Myocyte (in vitro differentiated cells): ENCODE data around the gene RAB5IF. TPM values are rescaled to one million over a fixed set of nuclear protein-coding genes. Genes with fewer than 3 reads are reported as not detected.
"Not testable (repeated sequence)": the region's sequence is repeated elsewhere in the genome, so short reads cannot be mapped to it uniquely, and the experiment has no call there.

Experiments used
- DNase-seq: peaks from one replicate; pipeline ENCODE4 v3.0.0-alpha.2; 2012; ENCODE audit warnings: low read depth
- total RNA-seq: library from RNA; depleted of rRNA; stranded (reverse); fragments of >200 nt; gene quantifications from 2 replicates; pipeline ENCODE4 v1.2.3, GENCODE V29; 2014

Gene RAB5IF
- total RNA-seq, 1 donor from 2014 or later: 107 TPM

DNA sequence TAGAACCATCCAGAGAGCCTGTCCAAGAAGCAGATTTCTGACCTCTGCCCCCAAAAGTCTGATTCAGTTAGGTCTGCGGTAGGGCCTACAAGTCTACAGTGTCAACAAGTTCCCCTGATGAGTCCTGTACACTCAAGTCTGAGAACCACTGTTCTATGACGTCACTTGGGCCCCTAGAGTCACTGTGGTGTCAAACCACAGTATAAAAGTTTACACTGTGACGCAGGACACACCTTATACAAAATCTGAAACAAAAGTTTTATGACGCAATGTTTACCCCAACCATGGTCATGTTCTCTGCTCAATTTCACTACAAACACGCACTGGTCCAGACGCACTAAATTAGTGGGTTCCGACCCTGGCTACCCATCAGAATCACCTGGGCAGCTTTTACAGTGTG lies 22.5 kb downstream of the RAB5IF start:
- DNase-seq: no peak

DNA sequence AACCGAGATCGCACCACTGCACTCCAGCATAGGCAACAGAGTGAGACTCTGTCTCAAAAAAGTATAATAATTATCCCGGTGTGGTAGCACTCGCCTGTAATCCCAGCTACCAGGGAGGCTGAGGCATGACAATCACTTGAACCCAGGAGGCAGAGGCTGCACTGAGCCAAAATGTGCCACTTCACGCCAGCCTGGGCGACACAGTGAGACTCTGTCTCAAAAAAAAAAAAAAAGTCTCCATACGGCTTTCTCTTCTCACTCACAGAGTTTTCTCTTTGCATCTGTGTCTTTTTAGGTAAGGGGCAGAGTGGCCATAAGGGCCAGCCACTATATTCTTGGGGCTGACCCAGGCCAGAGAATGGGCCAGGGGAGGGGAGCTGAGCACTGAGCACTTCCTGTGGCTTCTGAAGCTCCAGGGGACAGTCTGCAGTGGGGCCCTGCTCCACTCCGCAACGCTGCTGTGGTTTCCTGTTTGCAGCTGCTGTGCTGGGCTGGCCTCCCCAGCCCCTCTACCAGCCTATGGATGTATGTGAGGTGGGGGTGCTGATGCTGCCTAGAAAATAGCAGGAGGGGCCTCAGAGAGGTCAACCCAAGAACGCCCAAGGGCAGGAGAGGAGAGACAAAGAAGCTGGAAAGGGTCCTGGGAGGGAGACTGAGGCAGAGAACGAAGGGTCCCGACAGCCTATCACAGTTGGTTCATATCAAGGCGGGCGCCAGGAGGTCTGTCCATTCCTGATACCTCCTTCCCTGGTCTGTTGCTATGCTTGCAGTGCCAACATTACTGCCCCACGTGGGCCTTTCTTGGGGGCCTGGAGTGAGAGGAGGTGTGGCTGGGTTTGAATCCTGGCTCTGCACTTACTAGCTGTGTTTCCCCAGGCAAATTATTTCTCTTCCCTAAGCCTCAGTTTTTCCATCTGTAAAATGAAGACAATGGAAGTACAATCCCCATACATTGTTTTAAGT lies 24.4 kb downstream of the RAB5IF start:
- DNase-seq: no peak

DNA sequence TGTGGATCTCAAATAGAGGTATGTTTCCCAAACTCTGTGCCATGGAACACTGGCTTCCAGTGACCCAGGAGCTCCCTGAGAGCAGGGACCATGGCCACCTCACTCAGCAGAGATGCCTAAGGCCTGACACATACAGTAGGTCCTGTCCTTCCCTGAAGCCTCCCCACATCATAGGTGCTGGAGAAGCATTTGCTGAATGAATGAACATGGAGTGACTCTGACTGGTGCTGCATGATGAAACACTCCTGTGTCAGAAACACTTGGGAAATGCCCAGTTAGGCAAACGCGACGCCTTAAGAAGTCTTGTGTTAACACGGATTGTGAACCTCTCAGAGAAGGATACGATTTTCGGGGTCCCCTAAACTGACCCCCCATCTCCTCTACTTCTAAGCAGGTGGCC lies 26.1 kb downstream of the RAB5IF start:
- DNase-seq: no peak

DNA sequence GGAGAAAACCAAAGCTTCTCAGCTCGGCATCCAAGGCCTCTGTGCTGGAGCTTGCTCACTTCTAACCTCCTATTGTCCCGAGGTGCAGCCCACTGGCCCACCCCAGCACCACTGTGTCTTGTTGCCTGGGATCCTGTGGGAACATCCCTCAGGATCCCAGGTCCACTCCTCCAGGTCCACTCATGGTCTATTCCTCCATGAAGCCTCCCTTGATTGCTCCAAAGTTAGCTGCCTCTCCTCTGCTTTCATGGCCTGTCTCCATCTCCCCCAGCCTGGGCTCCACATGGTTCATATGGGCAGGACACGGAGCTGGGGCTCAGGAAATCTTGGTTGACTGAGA lies 26.5 kb downstream of the RAB5IF start:
- DNase-seq: no peak

DNA sequence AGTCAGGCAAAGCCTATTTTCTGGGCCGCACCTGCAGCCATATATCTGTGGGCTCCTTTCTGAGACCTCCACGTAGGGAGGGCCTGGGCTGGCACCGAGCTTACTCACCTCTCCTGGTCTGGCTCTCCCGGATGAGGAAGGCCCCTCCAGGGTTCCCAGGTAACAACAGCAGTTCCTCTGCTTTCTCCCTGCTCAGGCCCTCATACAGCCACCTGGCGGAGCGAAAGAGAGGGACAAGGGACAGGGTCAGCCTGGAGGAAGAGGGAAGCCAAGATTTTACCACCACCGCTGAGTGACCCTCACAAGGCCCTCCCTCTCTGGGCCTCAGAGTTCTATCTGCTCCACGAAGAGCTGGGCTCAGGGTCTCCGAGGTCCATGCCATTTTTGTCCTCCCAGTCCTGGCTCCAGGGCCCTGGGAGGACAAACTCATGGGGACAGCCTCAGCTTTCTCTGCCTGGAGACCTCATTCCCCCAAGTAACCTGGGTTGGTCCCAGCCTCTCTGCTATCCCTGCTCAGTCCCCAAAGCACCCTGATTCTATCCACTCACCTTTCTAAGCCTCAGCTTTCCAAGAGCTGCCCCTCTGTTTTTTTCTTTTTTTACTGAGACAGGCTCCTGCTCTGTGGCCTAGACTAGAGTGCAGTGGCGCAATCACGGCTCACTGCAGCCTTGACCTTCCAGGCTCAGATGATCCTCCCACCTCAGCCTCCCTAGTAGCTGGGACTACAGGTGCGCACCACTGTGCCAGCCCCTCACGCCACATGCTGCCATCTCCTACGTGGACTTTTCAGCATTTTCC lies 27.1 kb downstream of the RAB5IF start:
- no peak for DNase-seq

DNA sequence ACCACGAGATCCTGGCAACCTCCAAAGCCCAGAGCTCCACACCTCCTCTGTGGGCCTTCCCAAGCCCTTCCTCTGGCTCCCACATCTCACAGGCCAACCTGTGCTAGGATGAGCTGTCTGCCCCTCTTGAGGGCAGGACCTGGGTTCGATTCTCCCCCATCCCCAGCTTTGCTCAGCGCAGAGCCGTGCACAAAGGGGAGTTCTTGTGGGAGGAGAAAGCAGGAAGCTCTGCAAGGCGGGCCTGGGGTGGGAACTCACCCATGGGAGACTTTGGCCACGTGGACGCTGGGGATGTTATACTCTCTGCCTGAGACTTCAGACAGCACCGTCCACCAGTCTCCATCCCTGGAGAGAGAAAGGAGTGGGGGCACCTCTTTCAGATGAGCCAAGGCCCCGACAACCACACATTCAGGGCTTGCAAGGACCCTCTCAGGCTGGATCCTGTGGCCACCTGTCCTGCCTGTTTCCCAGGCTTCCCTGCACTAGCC lies 27.8 kb downstream of the RAB5IF start:
- DNase-seq: no peak

DNA sequence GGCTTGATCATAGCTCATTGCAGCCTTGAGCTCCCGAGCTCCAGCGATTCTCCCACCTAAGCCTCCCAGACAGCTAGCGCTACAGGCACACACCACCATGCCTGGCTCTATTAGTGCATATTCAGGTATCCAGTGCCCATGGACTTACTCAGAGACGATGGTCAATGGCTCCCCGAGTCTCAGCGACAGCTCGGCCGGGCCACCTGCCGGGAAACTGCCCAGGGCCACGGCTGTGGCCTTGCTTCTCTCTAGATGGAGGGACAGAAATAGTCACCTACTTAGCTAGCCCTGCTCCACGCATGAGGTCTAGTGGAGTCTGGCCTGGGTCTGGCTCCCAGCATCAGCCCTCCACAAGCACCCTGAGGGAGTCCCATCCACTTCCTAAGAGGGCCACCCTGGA lies 28.8 kb downstream of the RAB5IF start:
- no peak for DNase-seq

DNA sequence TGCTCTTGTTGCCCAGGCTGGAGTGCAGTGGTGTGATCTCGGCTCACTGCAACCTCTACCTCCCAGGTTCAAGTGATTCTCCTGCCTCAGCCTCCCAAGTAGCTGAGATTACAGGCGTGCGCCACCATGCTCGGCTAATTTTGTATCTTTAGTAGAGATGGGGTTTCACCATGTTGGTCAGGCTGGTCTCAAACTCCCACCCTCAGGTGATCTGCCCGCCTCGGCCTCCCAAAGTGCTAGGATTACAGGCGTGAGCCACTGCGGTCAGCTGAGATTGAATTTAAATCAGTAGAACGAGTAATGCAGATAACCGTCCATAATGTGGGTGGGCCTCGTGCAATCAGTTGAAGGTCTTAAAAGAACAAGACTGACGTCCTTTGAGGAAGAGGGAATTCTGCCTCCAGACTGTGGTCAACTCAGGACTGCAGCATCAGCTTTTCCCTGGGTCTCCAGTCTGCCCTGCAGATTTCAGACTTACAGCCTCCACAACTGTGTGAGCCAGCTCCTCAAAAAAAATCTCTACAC lies 33.4 kb downstream of the RAB5IF start:
- not testable (repeated sequence) for DNase-seq

DNA sequence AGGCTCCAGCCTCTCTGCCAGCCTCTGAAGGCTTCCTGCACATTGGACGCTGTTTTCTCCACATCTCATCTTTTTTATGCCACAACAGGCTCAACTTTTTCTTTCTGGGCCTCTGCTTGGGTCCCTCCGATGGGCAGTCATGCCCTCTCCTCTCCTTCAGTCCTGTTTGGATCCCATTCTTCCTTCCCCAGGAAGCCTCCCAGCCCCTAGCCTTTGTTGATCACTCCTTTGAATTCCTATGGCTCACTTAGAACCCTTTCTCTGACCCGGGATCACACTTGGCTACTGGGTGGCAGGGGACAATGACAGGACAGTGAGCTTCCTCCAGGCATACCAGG lies 35.9 kb downstream of the RAB5IF start:
- no peak for DNase-seq

DNA sequence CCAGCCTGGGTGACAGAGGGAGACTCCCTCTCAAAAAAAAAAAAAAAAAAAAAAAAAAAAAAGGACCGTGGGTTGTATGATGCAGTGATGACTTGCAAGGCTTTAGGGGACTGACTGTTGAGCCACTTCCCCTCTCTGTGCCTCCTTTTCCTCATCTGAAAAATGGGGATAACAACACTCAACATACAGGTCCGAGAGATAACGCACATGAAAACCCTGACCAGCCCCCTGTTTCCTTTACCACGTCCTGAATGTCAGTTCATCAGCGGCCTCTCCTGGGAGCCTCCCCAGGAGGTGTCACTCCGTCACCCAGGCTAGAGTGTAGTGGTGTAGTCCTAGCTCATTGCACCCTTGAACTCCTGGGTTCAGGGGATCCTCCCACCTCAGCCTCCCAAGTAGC lies 36.6 kb downstream of the RAB5IF start:
- no peak for DNase-seq

DNA sequence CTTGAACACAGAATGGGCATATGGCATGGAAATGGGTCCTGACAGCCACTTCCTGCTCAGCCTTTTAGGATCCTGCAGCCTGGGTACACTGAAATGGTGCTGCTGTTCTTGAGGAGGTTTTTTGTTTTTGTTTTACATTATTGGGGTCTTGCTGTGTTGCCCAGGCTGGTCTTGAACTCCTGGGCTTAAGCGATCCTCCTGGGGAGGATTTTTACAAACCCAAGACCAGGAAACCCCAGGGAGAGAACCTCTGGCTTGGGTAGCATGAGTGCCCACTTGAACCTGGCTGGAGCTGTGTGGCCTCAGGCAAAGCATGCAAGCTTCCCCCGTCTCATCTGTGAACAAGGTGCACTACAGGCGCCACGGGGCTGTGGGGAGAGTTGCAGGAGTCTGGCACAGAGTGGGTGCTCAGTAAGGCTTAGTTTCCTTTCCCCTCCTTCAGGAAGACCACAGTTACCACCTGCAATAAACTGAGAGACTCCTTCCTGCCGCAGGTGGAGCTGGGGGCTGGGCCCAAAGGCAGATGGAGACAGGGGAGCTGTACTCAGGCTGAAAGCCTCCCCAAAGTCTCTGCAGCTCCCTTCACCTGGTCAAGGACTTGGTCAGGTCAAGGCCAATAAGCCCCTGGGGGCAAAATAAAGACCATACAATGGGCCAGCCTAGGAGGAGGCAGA lies 38.6 kb downstream of the RAB5IF start:
- DNase-seq: no peak

DNA sequence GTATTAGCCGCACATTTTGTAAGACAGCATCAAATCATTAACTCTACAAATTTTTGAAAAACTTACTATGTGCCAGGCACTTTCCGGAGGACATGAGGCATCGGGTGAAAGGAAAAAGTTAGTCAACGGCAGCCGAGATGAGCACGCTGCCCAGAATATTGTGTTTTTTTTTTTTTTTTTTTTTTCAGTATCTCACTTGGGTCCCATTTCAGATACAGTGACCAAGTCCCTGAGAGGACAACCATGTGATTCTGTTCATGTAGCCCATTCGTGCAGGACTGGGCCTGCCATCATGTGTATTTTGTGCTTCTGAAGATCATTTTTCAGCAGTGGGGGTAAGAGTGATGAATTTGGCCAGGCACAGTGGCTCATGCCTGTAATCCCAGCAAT lies 39.1 kb downstream of the RAB5IF start:
- DNase-seq: no peak

DNA sequence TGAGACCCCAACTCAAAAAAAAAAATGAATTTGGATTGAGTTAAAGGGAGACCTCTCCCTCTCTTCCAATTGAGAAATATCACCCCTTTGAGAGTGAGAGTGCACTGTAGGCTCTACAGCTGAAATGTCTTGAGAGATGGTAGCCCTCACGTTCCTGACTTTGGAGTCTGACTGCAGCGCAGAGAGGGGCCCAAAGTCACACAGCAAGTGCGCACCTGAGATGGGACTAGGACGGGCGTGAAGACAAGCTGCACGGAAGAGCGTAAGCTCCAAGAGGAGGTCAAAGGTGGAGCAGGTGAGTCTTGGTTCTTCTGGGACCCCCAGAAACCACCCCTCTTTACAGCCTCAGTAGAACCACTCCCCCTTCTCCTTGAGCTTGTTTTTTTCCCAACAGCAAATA lies 39.8 kb downstream of the RAB5IF start:
- no peak for DNase-seq

DNA sequence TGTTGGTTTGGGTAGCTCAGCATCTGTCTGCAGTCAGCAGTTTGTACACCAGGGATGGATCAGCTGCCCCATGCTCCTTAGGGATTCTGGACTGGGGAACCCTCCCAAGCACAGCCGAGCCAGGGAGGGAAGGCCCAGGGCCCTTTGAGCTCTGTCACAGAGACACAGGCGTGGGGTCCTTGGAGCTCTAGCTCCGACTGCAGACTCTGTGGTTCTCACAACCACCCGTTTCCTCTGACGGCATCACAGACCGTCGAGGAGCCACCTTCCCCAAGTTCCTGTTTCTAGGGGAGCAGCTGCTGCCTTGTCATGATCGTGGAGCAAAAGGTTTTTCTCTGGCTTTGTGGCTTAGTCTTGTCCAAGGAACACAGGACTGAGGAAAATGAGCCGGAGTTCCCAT lies 40.4 kb downstream of the RAB5IF start, which contains the start of gene SLA2:
SLA2 (minus strand) TSS at position 199 of the 400 bp plus-strand sequence. CDS start 4,861 bp downstream, outside the sequence.
- no peak for DNase-seq

DNA sequence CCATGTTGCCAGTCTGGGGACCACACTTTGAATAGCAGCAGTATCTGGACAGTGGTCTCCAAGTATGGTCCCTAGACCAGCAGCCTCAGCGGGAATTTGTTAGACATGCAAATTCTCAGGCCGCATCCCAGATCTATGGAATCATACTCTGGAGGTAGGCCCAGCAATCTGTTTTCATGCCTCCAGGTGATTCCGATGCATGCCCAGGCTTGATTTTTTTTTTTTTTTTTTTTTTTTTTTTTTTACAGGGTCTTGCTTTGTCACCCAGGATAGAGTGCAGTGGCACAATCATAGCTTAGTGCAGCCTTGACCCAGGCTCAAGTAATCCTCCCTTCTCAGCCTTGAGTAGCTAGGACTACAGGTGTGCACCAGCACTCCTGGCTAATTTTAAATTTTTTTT lies 41.1 kb downstream of the RAB5IF start:
- no peak for DNase-seq

DNA sequence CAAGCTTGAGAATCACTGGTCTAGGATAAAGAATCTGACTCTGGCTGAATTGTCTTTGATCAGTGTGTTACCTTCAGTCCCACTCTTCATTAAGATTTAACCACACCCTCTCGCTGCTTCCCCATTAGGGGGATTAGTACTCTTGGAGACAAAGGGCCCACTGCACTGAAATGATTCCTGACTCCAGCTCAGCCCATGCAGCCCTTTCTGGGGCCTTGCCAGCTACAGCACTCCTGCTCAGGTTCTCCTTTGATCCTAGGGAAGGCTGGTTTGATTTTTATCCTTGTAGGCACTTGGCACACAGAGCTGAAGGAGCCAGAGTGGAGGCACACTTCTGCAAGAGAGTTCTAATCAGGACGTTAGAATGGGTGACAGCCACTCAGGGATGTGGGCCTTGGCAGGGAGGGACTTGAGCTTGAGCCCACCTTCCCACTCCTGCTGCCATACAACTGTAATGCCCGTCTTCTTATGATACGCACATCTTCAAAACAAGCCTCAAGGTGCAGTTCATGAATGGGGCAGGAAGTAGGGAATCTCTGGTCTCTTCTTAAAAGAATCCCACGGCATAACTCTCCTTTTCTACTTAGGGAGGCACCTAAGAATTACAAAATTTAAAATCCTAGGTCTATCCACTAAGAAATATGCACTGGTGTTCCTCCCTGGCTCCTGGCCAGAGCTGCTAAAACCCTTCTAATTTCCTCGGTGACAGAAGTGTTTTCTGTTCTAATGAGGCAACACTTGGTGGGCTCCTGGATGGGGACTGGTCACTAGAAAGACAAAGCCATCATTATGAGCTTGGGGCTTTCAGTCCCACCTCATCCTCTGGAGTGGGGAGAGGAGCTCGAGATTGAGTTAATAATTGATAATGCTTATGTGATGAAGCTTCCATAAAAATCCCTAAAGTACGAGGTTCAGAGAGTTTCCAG lies 41.9 kb downstream of the RAB5IF start:
- no peak for DNase-seq

DNA sequence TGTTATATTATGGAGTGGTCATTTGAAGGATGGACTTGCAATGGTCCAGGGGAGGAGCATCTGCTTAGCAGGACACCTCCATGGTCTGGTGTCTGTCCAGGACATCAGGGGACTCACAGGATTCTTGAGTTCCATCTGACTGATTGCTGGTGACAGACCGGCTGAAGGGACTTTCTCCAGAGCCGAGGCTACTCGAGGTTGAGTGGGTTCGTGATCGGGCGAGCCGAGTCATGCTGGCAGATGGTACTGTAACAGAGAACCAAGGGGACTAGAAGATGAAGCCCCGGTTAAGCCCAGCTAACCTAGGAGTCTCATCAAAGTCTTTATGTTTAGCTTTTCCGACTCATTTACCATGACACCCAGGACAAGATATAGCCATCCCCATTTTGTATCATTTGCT lies 47.9 kb downstream of the RAB5IF start:
- no peak for DNase-seq

DNA sequence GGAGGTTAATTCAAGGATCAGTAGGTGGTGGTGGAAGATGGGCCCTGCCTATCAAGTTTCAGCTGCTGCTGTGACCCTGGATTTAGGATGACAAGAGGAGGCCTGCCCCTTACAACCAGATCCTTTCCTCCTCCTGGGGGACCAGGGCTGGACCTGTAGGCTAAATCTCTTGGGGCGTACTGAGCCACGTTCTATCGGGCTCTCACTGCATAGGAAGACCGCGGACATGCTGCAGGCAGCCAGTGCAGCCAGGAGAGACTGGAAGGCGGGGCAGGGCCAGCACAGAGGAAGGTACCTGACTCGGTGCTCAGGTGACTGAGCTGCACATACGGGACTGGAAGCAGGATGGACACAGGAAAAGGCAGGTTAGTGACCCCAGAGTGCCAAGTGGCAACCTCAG lies 48.9 kb downstream of the RAB5IF start:
- no peak for DNase-seq

DNA sequence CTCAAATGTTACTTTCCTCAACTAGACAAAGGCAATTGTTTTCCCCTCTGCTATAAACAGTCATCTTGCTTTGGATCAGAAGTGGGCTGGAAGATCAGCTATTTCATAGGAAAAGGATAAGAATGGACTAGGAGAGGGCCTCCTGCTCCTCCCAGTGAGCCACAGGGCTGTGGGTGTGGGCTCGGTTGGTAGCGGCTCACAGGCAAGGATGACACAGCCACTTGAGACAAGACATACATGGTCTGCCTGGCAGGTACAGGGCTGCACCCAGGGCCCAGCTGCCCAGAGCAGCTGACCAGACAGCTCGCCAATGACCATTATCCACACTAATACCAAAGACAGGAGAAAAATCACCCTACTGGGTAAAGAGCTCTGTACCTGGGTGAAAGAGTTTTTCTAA lies 49.4 kb downstream of the RAB5IF start:
- DNase-seq: peak; percentile 8

DNA sequence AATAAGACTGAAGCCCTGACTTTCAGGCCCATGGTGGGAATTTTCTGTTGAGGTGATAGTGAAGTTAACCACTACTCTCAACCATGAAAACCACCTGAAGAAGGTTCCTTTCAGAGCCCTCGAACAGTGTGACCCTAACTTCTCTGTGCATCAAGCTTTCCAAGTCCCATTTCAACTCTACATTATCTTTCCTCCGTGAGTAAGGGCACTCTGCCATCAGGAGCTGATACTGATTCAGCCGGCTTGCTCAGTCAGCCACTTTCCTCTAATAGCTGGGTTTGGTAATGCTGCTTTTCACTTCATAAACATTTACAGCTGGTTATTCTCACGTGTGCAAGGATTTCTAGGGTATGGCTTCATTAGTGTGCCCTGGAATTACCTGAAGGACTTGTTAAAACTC lies 51.2 kb downstream of the RAB5IF start:
- DNase-seq: no peak
